ENCODE data around the gene ALDH6A1. TPM values are rescaled to one million over a fixed set of nuclear protein-coding genes. Genes with fewer than 3 reads are reported as not detected.

The ALDH6A1 gene
- total and polyA plus RNA-seq, 9 donors: 28.6 to 78.1 (median 50.3) TPM

DNA sequence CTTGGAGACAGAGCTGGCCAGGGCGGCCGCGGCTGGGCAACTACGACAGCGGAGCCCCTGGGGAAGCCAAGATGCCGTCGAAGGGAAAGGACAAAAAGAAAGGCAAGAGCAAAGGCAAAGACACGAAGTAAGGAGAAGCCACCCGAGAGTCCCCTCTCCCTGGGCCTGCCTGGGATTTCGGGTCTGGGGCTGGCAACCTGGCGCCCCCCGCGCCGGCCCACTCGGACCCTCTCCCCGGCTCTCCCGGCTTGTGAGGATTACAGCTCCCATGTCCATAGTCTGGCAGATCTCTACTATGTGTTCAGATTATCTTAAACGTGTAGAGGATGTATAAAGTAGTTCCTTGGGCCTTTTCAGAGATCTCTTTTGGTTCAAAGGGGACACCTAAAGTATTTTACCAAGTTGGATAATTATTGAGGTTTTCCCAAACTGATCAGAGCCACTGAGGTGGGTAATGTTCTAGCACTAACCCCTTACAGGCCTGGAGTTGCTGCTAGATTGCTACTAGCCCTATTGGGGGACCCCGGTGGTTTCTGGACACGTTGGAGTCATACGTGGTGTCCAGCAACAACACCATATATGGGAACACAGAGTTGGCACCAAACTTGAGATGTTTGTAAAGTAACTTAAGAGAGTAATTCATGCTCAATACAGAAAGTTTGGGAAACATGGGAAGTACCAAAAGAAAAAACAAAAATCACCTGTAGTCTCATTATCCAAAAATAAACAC, 64.7 kb downstream of the ALDH6A1 start:
- DNase-seq: peak in 1 of 5 donors; percentile 39
- H3K27ac ChIP-seq: peak overlapping the region in 1 of 2 donors; percentile 95
- no peaks in the 10 kb centered on the region for H3K27me3 ChIP-seq
- intact Hi-C loops (cut with DNase I): loop anchor here in 1 of 4 donors (10.0 kb wide), 1 partner anchor 135 kb away; the partner anchor contains the start of gene ZNF410
- WGBS, 3 donors: 1% methylated on average over 21 of the region's 21 CpGs
- H3K36me3 ChIP-seq: no peaks in the 10 kb centered on the region
- H3K4me1 ChIP-seq (ENCODE audit: insufficient read depth): no peaks in the 10 kb centered on the region
- TF ChIP-seq EP300 (IDR thresholded peaks at IDR 0.05) (no peak), POLR2A (IDR thresholded peaks at IDR 0.05) (no peak)
- TF ChIP-seq, protein P1, sequence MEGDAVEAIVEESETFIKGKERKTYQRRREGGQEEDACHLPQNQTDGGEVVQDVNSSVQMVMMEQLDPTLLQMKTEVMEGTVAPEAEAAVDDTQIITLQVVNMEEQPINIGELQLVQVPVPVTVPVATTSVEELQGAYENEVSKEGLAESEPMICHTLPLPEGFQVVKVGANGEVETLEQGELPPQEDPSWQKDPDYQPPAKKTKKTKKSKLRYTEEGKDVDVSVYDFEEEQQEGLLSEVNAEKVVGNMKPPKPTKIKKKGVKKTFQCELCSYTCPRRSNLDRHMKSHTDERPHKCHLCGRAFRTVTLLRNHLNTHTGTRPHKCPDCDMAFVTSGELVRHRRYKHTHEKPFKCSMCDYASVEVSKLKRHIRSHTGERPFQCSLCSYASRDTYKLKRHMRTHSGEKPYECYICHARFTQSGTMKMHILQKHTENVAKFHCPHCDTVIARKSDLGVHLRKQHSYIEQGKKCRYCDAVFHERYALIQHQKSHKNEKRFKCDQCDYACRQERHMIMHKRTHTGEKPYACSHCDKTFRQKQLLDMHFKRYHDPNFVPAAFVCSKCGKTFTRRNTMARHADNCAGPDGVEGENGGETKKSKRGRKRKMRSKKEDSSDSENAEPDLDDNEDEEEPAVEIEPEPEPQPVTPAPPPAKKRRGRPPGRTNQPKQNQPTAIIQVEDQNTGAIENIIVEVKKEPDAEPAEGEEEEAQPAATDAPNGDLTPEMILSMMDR (IDR thresholded peaks at IDR 0.05): no peak
- H3K9me3 ChIP-seq: no peaks in the 10 kb centered on the region
- peak overlapping the region; percentile 70 for H3K4me3 ChIP-seq

DNA sequence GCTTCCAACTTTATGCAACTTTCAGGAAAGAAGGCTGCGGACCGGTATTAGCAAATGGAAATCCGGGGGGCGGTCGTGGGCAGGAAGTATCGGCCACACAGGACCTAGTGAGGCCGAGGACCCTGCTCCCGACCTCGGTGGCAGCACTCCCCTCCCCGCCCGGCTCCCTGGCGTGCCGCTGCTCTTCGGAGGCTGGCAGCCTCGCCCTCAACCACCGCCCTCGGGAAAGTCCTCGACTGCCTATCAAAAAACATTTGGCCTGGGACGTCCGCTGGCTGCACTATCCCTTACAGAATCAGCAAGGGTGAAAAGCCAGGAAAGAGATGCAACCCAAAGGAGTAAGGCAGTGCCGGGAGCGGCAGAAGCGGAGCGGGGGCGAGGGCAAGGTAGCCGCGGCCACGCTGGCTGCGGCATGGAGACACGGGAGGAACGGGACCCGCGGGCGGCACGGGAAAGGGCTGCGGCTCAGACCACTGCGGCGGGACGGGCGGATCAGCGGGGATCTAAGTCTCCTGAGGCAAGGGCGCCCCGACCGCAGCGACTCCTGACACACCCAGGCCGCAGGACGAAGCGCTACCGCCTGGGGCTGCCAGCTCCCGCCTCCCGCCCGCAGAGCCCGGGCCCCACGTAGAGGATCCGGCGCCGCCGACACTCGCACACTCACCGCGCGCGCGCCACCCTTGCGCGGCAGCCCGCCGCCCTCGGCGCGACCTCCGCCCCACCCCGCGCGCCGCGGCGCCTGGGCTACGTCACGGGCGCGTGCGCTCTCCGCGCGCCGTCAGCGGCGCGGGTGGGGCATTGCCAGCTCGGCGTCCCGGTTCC, 65.5 kb downstream of the ALDH6A1 start, which contains the start of the genes BBOF1 and ENTPD5:
BBOF1 (plus strand) TSS at position 764 of the 822 bp plus-strand sequence. CDS start 130 bp downstream, outside the sequence.
ENTPD5 (minus strand) TSS at position 703 of the 822 bp plus-strand sequence. CDS start 31,186 bp downstream, outside the sequence.
- no peaks in the 10 kb centered on the region for H3K4me1 ChIP-seq (ENCODE audit: insufficient read depth)
- TF ChIP-seq, protein P1 (IDR thresholded peaks at IDR 0.05): peak in 2 of 3 donors; percentile 13 to 20
- TF ChIP-seq POLR2A (IDR thresholded peaks at IDR 0.05) (peak; percentile 86), EP300 (IDR thresholded peaks at IDR 0.05) (no peak)
- H3K36me3 ChIP-seq: no peaks in the 10 kb centered on the region
- peak within 1 kb of the TSS; percentile 70 for H3K4me3 ChIP-seq
- DNase-seq: peak; percentile 84 to 91 (median 89)
- intact Hi-C loops (cut with DNase I): loop anchor here in 1 of 4 donors (10.0 kb wide), 1 partner anchor 134 kb away; the partner anchor contains the start of gene ZNF410
- peak within 1 kb of the TSS; percentile 81 to 95 for H3K27ac ChIP-seq
- WGBS, 3 donors: 0% methylated on average over 70 to 93 of the region's 93 CpGs
- H3K27me3 ChIP-seq: no peaks in the 10 kb centered on the region
- no peaks in the 10 kb centered on the region for H3K9me3 ChIP-seq

DNA sequence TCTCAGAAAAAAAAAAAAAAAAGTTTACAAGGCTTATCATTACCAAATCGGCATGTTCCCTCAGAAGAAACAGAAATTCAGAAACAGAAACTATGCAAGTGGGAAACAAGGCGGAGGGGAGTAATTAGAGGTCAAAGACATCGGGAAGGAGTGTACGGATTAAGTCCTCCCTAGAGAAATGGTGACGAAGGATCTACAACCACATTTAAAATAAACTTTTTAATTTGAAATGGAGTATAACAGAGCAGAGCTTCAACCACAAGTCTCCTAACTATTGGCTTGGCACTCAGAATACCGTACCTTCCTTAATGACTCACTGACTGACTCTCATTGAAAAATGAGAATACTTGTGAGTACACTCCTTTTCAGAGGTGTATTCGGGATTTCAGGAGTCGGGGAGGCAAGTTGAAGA, 66.1 kb downstream of the ALDH6A1 start:
- Histone ChIP-seq H3K36me3 (no peaks in the 10 kb centered on the region), H3K27me3 (no peaks in the 10 kb centered on the region), H3K4me3 (peak overlapping the region; percentile 70), H3K27ac (peak overlapping the region; percentile 81 to 95), H3K4me1 (ENCODE audit: insufficient read depth) (no peaks in the 10 kb centered on the region), H3K9me3 (no peaks in the 10 kb centered on the region)
- no peak for TF ChIP-seq EP300 (IDR thresholded peaks at IDR 0.05)
- TF ChIP-seq POLR2A (IDR thresholded peaks at IDR 0.05): no peak
- TF ChIP-seq, protein P1 (IDR thresholded peaks at IDR 0.05): no peak
- DNase-seq: no peak
- WGBS, 3 donors: 0 to 3% (median 1%) methylated on average over 8 of the region's 8 CpGs
- intact Hi-C loops (cut with DNase I): loop anchor here in 1 of 4 donors (10.0 kb wide), 1 partner anchor 133 kb away; the partner anchor contains the start of gene ZNF410

DNA sequence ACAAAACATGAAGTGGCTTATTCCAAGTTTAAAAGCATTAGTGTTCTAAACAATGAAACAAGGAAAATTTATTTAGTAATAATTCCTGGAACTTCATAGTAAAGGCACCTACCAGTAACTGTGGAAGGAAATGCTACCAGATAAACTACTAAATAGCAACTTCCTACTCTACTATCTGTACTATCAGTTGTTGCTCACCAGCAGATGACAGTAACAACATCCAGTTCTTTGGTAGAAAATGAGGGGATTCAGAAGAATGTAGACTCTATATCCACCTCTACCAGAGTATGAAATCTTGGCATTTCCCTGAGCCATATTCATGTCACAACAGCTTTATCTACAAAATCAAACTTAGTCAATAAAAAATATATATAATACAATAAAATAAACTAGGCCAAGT, 68.3 kb downstream of the ALDH6A1 start:
- intact Hi-C loops (cut with DNase I): loop anchor here in 1 of 4 donors (10.0 kb wide), 1 partner anchor 131 kb away; the partner anchor contains the start of gene ZNF410
- TF ChIP-seq EP300 (IDR thresholded peaks at IDR 0.05) (no peak), POLR2A (IDR thresholded peaks at IDR 0.05) (no peak)
- TF ChIP-seq, protein P1 (IDR thresholded peaks at IDR 0.05): no peak
- no peaks in the 10 kb centered on the region for H3K27me3 ChIP-seq
- no peaks in the 10 kb centered on the region for H3K9me3 ChIP-seq
- H3K4me1 ChIP-seq (ENCODE audit: insufficient read depth): no peaks in the 10 kb centered on the region
- no peaks in the 10 kb centered on the region for H3K36me3 ChIP-seq
- DNase-seq: no peak
- H3K4me3 ChIP-seq: no peak overlapping the region
- H3K27ac ChIP-seq: no peak overlapping the region
